ENCODE measurements around the gene TRMU.

DNA sequence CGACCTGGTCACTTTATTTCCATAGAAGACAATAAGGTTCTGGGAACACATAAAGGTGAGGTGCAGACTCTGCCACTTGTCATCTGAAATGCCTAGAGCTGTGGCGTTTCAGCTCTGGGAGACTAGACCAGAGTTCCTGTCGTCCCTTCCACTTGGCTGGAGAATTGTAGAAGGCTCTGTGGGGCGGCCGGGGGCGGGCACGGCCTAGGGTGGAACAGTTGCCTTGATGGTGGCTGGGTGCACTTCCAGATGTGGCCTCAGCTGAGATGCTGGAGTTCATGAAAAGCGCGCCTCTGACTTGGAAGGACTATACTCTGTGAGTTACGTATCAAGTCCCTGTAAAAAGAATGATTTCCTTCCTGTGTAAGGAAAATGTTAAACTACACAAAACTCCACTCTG, 16.8 kb downstream of the TRMU start:
- TF ChIP-seq, protein P1, sequence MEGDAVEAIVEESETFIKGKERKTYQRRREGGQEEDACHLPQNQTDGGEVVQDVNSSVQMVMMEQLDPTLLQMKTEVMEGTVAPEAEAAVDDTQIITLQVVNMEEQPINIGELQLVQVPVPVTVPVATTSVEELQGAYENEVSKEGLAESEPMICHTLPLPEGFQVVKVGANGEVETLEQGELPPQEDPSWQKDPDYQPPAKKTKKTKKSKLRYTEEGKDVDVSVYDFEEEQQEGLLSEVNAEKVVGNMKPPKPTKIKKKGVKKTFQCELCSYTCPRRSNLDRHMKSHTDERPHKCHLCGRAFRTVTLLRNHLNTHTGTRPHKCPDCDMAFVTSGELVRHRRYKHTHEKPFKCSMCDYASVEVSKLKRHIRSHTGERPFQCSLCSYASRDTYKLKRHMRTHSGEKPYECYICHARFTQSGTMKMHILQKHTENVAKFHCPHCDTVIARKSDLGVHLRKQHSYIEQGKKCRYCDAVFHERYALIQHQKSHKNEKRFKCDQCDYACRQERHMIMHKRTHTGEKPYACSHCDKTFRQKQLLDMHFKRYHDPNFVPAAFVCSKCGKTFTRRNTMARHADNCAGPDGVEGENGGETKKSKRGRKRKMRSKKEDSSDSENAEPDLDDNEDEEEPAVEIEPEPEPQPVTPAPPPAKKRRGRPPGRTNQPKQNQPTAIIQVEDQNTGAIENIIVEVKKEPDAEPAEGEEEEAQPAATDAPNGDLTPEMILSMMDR (IDR thresholded peaks at IDR 0.05), result no peak
- TF ChIP-seq POLR2A (IDR thresholded peaks at IDR 0.05), result no peak
